Measurements from ENCODE around the gene TTC19.

TTC19 gene

DNA sequence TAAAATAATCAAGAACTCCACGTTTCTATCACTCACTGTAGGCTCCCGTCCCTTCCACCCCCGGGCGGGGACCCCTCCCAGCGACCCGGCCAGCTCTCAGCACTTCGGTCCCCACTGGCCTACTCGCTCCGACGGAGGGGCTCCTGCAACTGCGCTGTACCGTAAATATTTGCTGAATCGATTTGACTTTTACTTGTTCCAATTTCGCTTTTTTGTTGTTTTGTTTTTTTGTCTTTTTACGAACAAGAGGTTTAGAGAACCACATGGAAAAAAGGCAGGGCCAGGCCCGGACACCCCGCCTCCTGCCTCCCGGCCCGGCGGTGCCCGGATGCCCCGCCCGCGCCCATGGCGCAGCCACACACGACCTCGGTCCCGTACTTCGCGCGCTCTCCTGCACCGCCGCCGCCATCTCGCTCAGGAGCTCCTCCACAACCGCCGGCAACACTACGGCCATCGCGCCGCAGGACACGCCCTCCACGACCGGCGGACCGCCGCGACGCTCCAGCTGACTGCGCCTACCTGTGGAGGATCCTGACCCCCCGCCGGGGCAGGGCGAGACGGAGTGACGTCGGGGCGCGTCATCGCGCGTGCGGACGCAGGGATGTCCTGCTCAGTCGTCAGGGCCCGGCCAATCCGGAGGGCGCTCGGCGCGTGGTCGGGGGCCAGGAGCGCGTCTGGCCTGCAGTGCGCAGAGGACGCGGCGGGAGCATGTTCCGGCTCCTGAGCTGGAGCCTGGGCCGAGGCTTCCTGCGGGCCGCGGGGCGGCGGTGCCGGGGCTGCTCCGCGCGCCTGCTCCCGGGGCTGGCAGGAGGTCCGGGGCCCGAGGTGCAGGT lies at the start of gene TTC19, which contains the start of gene ZSWIM7:
TSS of gene TTC19 (plus strand) at position 684 of the 833 bp plus-strand sequence. CDS start at position 709, 25 bp downstream.
TSS of gene ZSWIM7 (minus strand) at position 564 of the 833 bp plus-strand sequence. CDS start at position 454, 110 bp downstream.
- DNase-seq (ENCODE audit: low spot score): peak; percentile 93

- DNase-seq (ENCODE audit: low spot score): no peak
Measured at GRCh38 chr17:15951368-15952047, 48.1 kb upstream of the TTC19 start.

- DNase-seq (ENCODE audit: low spot score): no peak
Measured at GRCh38 chr17:15952048-15952532, 47.5 kb upstream of the TTC19 start.

DNA sequence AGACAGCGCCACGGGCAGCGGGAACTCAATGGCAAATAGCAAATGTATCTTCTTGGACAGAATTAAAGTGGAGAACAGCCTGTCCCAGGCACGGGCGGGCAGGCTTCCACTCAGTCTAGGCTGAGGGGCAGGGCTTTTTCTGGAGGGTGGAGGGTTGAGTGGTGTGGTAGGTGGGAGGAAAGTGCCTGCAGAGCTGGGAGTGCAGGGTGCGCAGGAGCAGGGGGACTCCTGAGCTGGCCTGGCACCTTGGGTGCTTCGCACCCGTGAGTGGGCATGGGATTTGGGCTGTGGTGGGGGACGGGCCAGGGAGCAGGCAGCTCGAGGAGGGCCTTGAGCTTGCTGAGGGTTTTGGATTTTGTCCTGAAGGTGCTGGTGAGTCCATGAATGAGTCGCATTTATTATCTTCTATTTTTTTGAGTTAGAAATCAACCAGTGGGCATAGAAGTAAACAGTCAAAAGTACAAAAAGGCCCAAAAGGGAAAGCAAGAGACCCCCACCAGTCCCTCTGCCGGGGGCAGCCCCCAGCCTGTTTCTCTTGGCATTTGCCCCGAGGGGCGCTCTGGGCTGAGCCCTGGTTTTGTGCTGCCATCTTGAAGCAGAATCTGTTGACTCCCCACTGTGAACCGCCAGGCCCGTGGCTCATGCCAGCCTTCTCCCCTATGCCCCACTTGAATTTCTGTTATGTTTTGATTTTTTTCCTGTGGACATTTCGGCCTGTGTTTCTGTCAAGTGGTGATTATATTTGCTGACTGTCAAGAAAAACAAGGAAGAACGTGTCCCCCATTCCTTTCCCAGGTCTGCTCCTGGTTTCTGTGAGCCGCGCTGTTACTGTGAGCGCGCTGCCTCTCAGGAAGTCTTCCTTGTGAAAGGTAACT lies 46.5 kb upstream of the TTC19 start:
- DNase-seq (ENCODE audit: low spot score): no peak

DNA sequence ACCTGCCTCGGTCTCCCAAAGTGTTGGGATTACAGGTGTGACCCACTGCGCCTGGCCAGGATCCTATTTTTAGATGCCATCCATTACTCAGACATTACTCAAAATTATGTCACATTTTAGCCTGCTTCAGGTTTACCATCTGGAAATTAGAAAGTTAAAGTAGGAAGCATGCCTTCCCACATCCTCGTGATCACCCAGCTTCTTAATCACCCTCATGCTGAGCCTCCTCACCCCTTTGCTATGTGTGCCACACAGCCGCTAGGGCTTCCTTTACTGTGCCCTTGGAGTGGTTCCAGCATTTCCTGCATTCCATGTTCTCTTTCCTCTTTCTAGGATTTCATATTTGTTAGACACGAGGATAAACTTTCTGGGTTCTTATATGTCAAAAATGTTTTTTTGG lies 45.4 kb upstream of the TTC19 start:
- no peak for DNase-seq (ENCODE audit: low spot score)

GRCh38 chr17:15955793-15956541 lies 43.7 kb upstream of the TTC19 start:
- DNase-seq (ENCODE audit: low spot score): no peak

DNA sequence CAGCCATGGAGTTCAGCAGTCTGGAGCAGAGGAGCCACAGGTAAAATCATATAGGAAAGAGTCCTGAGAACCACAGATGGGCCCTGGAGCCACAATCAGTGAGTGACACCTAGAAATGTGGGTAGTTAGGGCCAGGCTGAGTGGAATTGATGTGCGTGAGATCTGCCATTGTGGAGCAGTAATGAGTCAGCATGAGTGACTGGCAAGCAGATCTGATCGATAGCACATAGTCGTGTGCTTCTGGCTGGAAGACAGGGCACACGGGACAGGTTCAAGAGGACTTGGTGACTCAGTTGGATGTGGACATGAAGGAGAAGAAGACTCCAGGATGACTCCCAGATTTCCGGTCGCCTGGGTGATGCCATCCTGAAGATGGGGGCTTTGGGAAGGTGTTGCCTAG lies 42.4 kb upstream of the TTC19 start:
- no peak for DNase-seq (ENCODE audit: low spot score)

GRCh38 chr17:15957608-15958307 lies 41.9 kb upstream of the TTC19 start:
- no peak for DNase-seq (ENCODE audit: low spot score)

- no peak for DNase-seq (ENCODE audit: low spot score)
Measured at GRCh38 chr17:15958484-15958854, 41.2 kb upstream of the TTC19 start.

DNA sequence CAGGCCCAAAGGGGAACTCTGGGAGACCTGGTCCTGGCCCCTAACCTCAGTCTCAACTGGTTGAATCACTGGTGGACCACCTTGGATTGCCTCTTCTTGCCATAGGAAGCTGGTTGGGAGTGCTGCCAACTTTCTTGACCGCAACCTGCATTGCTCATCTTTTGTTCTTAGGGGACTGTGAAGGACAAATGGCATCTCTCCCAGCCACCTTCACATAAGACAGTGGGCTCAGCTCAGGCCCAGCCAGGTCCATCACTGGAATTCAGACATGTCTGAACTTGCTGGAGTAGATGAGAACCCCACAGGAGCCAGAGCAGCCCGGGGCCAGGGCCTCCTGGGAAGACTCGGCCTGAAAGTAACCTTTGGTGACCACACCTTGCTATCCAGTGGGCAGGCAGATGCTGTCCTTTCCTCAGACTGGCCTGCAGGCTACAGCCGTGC lies 35.9 kb upstream of the TTC19 start:
- no peak for DNase-seq (ENCODE audit: low spot score)

DNA sequence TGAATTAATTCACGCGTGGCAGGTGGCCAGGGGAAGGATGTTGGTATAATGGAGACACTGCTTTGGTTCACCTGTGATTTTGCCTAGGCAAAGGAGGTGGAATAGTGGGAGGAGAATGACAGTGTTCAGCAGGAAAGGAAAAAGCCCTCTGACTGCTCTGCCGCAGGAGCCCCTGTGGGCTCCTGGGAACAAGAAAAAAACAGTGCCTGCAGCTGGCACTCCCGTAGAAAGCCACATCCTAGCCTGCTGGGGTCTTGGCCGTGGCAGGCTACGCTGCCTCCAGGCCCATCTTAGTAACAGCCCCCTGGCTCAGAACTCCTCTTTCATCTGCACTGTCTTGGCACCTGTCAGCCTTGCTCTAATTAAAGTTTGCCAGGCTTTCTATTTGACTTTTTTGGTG lies 34.1 kb upstream of the TTC19 start:
- no peak for DNase-seq (ENCODE audit: low spot score)

GRCh38 chr17:15966183-15966878 lies 33.3 kb upstream of the TTC19 start:
- DNase-seq (ENCODE audit: low spot score): no peak

- no peak for DNase-seq (ENCODE audit: low spot score)
Measured at GRCh38 chr17:15966879-15967248, 32.8 kb upstream of the TTC19 start.

GRCh38 chr17:15967706-15968399 lies 31.8 kb upstream of the TTC19 start:
- no peak for DNase-seq (ENCODE audit: low spot score)

DNA sequence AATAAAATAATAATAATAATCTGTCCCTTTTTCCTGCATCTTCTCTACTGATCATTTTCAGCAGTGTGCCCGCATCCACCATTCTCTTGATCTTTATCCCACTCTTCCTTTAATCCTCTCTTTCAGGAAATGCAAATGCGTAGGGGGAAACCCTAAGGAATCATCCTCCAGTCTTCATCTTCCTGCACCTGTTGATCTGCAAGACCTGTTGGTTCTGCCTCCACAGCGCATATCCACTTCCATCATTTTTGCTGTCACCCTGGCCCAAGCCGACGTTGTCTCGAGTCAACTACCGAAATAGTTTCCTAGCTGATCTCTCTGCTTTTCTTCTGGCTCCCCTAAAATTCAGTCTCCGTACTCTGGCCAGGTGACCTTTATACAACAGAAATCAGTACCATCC lies 30.2 kb upstream of the TTC19 start:
- no peak for DNase-seq (ENCODE audit: low spot score)

- no peak for DNase-seq (ENCODE audit: low spot score)
Measured at GRCh38 chr17:15970500-15970899, 29.1 kb upstream of the TTC19 start.

DNA sequence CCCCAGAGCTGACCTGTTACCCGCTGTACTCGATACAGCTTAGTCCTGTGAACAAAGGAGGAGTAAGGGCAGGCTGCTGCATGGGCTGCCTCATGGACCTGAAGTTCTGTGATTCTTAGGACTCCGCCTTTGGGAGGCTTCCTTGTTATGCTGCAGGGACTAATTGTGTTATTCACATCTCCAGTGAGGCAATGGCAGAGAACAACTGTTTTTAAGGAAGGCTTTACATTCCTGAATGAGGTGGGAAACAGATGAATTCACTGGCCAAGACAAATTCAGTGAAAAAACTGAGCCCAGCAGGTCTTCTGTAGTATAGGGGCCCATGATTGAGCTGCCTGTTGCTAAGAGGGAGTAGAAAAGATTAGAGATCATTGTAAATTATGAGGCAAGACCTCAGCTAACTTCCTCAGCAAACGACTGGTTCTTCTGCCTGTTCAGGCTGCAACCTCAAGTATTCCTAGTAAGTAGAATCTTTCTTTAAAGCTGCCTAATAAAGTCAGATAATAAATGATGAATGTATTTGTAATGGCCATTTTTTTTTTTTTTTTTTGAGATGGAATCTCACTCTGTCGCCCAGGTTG lies 28.4 kb upstream of the TTC19 start:
- DNase-seq (ENCODE audit: low spot score): no peak

DNA sequence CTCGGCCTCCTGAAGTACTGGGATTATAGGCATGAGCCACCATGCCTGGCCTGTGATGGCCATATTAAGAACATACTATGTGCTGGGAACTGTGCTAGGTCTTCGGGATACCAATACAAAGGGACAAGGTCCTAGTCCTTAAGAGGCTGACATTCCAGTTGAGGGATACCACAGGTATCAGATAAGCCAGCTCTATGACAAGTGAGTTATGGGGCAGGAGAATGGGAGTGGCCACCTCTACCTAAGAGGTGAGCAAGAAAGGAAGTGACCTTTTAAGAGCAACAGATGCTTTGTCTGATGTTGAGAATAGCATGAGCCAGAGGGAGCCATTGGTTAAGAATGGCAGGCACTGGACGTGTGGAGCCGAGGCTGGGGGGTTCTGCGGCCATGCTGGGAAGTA lies 27.7 kb upstream of the TTC19 start:
- DNase-seq (ENCODE audit: low spot score): no peak

GRCh38 chr17:15972497-15972951 lies 27.1 kb upstream of the TTC19 start:
- no peak for DNase-seq (ENCODE audit: low spot score)
